GM19468 (cell line): ENCODE data around the gene MICALL2.

Experiments used
- ATAC-seq: cut with Tn5 transposase; IDR thresholded peaks from one replicate; pipeline ENCODE4 v1.9.1; 2021; ENCODE audit warnings: mild to moderate bottlenecking, moderate library complexity, moderate number of reproducible peaks; ENCODE audit not compliant: unreplicated experiment; ENCODE audit errors: extremely low read depth

Gene MICALL2

DNA sequence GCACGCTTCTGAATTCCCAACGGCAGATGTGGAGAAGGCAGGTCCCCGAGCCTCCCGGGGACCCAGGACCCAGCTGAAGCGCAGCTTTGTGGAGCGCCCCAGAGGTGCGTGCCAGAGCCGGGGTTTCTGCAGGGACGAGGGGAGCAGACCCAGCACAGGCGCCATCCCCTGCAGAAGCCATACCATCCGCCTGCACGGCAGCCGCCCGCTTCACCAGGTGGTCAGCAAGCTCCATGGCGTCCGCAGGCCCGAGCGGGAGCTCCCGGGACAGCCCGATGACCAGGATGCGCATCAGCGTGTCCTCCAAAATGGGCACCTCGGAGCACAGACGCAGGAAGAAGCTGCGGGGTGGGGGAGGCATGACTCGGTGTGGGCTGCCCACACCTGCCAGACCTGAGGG, 34.3 kb upstream of the MICALL2 start:
- ATAC-seq = no peak

DNA sequence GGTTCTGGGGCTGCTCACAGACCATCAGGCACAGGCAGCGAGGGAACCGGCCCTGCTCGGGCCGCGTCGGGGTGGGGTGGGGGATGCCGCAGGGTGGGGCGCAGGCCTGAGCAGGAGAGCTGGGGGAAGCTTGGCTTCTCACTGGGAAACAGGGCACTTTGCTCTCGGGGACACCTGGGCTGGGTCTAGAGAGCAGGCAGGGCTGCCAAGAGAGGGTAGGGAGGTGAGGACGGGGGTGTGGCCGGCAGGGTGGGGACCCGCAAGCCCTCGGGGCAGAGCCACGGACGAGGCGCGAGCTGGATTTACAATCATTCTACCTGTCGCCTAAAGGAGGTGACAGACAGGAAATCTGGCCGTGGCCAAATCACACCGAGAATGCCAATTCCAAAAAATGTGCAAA, 33.9 kb upstream of the MICALL2 start:
- no peak for ATAC-seq

GRCh38 chr7:1492640-1493039, 33.4 kb upstream of the MICALL2 start:
- ATAC-seq = no peak

DNA sequence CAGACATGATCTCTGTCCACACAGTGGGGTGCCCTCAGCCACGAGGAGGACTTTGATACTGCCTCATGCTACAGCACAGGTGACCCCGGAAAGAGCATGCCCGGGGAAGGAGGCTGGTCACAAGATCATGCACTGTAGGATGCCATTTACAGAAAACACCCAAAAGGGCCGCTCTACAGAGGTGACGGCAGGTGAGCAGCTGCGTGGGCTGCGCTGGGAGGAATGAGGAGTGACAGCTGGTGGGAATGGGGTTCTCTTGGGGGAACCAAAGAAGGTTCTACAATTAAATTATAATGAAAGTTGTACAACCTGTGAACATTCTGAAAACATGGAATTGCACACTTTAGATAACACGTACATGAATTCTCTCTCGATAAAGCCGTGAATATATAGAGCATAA, 33.0 kb upstream of the MICALL2 start:
- ATAC-seq = no peak

DNA sequence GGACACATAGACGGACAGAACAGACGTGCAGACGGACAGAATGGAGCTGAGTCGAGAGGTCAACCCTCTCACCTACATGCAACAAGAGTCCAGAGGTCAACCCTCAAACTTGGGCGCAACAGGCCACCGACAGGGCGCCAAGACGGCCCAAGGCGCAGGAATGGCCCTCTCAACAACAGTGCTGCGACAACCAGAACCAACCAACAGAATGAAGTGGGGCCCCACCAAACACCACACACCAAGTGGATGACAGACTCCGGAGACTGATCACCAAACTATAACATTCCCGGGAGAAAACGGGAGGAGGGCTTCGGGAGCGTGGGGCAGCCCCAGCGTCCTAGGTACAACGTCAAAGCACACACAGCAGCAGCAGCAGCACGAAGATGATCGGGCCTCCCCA, 31.6 kb upstream of the MICALL2 start:
- no peak for ATAC-seq

GRCh38 chr7:1489336-1489735, 30.1 kb upstream of the MICALL2 start:
- no peak for ATAC-seq

DNA sequence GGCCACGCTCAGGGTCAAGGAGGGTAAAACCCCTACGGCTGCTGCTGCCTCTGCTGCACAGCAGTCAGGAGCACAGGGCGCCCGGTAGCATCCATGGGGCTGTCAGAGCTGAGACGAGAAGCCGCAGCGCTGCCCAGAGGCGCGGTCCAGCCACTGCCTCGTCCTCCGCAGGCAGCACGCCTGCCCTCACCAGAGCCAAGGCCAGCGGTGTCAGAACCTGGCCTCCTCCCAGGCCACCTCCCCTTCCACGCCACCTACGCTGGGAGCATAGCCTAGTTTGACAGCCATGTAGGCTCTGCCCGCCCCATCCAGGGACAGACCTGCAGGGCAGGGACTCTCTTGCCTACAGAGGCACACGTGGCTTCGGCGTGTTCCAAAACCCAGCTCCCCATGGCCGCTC, 28.7 kb upstream of the MICALL2 start:
- ATAC-seq = no peak

DNA sequence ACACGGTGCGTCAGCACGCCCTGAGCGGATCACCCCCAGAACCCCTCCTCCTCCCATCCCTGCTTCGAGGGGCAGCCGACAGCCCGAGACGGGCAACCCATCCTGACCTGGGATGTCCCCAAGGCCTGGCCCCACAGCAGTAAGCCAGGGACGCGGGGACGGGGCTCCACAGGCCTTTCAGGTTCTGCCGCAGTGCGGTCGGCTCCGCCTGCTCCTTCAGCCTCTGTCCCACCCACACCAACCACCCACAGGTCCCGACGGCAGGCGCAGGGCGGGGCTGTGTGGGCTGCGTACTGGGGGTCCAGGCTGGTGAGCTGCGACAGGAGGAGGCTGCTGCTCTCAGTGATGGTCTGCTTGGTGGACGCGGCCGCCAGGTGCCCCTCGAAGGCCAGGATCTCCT, 28.2 kb upstream of the MICALL2 start:
- no peak for ATAC-seq

DNA sequence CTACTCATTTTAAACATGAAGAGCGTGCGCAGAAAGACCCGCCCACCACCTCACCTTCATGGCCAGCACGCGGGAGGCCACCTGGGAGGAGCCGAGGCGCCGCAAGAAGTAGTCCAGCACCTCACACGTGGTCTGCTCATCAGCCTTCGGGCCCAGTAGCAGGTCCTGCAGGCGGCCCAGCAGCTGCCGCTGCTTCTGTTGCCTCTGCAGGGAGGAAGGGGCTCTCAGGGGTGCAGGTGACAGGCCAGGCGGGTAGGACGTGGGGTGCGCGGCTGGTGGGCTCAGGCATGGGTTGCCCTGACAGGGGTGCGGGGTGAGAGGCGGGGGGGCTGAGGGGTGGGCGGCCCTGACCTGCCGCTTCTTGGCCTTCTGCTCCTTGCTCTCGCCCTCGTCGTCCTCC, 27.3 kb upstream of the MICALL2 start:
- no peak for ATAC-seq

- ATAC-seq = no peak
Observed at GRCh38 chr7:1485156-1485555, 25.9 kb upstream of the MICALL2 start.

GRCh38 chr7:1484569-1484968, 25.3 kb upstream of the MICALL2 start:
- ATAC-seq = no peak

GRCh38 chr7:1483536-1484505, 24.6 kb upstream of the MICALL2 start:
- no peak for ATAC-seq

GRCh38 chr7:1483079-1483478, 23.8 kb upstream of the MICALL2 start:
- no peak for ATAC-seq

GRCh38 chr7:1481300-1481699, 22.0 kb upstream of the MICALL2 start:
- ATAC-seq = no peak

- ATAC-seq = no peak
Observed at GRCh38 chr7:1480670-1481069, 21.4 kb upstream of the MICALL2 start.

DNA sequence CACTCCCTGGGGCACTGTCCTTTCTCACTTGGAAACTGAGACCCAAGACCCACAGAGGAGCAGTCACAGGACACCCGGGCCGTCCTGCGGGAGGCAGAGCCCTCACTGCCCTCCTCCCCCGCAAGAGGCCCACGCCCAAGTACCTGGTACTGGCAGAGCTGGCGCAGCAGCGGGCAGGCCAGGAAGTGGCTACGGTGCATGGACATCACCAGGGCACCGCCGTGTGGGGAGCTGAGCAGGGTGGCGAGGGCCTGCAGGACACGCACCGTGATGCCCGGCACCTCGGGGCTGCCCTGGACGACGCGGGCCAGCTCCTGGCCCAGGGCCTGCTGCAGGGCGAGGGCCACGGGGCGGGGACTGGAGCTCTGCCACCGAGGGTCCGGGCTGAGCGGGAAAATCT, 20.0 kb upstream of the MICALL2 start:
- no peak for ATAC-seq

GRCh38 chr7:1478480-1478879, 19.2 kb upstream of the MICALL2 start:
- no peak for ATAC-seq

DNA sequence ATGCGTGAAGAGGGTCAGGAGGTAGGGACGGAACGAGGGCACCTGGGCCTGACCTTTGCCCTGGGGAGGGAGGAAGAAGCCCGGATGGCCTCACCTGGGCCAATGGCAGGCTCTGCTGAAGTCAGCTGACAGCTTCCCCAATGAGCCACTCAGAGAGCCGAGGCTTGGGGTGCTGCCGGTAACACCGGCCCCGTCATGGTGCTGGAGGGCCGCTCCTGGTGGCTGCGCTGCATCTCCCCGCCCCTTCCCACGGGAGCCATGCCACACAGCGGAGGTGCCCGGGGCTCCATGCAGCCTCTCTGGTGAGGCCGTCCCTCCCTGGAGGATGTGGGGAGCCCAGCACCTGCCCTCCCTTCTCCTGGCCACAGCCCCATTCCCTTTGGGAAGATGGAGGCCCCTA, 17.6 kb upstream of the MICALL2 start:
- ATAC-seq = no peak

DNA sequence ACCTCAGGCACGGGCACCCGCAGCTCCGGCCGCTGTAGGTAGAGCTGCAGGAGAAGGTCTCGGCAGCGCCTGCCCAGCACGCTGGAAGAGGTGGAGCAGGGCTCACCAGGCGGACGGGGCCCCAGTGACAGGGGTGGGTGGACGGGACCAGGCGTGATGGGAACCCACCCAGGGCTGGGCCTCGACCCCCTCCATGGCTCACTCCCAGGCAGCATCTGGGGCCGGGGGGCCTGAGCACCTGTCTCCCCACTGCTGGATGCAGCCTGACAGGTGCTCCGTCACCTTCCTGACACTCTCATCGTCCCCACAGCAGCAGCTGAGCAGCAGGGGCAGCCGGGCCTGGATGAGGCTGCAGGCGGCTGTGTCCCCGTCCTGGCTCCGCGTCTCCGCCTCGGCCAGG, 16.7 kb upstream of the MICALL2 start:
- ATAC-seq = no peak

- no peak for ATAC-seq
Observed at GRCh38 chr7:1475393-1475792, 16.1 kb upstream of the MICALL2 start.

DNA sequence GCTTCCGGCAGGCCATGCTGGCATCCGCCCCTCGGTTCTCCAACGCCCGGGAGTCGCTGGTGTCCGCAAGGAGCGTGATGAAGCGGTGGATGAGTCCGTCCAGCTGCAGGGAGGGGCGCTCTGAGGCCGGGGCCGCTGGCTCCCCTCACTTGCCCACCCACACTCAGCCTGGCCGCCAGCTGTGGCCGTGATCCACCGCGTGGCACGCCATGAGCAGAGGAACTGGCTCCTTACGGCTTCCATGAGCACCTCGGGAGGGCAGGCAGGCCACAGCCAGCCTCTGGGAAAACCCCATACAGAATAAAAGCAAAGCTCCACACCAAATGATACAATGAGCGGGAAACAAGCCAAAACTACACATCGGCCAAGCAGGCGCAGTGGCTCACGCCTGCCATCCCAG, 15.5 kb upstream of the MICALL2 start:
- no peak for ATAC-seq

DNA sequence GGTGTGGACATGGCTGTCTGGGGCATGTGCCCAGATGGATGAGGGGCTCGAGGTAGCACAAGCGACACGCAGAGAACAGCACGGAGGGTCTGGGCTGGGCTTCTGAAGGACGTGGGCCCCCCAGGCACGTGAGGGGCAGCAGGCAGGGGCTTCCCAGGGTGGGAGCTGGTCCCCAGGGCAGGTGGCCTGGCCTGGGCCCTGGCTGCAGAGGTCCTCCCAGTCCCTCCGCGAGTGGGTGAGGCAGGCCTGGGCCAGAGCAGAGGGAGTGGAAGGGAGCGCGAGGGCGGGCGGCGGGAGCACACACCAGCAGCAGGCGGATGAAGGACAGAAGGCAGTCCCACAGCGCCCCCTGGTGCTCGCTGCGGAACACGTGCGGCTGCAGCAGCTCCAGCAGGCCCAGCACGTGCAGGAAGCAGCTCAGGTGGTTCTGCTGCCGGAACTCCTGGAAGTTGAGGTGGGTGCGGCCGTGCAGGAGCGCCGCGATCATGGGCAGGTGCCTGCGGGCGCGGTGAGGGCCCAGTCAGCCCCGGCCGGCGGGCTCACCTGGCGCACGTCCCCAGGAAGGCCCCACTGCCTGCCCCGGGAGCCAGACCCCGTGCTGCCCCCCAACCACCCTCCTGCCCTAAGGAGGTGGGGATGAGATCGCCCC, 14.7 kb upstream of the MICALL2 start:
- ATAC-seq = no peak
